DND-41 (cell line): ENCODE results near the gene PRSS56.

Source experiments
- ATAC-seq: fragments of 200-7000 bp; cut with Tn5 transposase; 3 replicates; pipeline ENCODE4 v1.9.1; 2021; ENCODE audit warnings: low read depth; ENCODE audit not compliant: insufficient read depth
- DNase-seq: peaks from one replicate; pipeline ENCODE4 v3.0.0-alpha.2; 2020
- H2AFZ ChIP-seq: 2 replicates; pipeline ENCODE4 v1.6.0; 2012; ENCODE audit warnings: low read depth, low read length
- H3K27ac ChIP-seq: 2 replicates; pipeline ENCODE4 v1.5.1; 2012; ENCODE audit warnings: low read length, inconsistent platforms
- H3K27me3 ChIP-seq: fragments of 200-600 bp; sonication (generic); 2 replicates; pipeline ENCODE4 v1.6.0; 2012; ENCODE audit warnings: low read length, mild to moderate bottlenecking, inconsistent platforms; ENCODE audit not compliant: insufficient read depth, poor library complexity
- H3K36me3 ChIP-seq: 2 replicates; pipeline ENCODE4 v1.5.1; 2012; ENCODE audit warnings: low read length, inconsistent platforms; ENCODE audit not compliant: insufficient read depth
- H3K4me1 ChIP-seq: 2 replicates; pipeline ENCODE4 v1.5.1; 2012; ENCODE audit warnings: mild to moderate bottlenecking, low read length; ENCODE audit not compliant: insufficient read depth
- H3K4me2 ChIP-seq: 2 replicates; pipeline ENCODE4 v1.6.0; 2012; ENCODE audit warnings: mild to moderate bottlenecking, moderate library complexity, low read length, inconsistent platforms; ENCODE audit not compliant: insufficient read depth
- H3K4me3 ChIP-seq, 2 experiments: fragments of 200-600 bp in 1 of 2; shearing (Covaris generic) in 1 of 2; 2 replicates each; pipeline ENCODE4 v1.5.1; 2012 to 2016; ENCODE audit warnings: inconsistent platforms in 2 of 2, low read length in 2 of 2, mild to moderate bottlenecking in 2 of 2, low read depth in 1 of 2, moderate library complexity in 1 of 2
- H3K79me2 ChIP-seq: 2 replicates; pipeline ENCODE4 v1.6.0; 2012; ENCODE audit warnings: low read length, inconsistent platforms; ENCODE audit not compliant: insufficient read depth
- H3K9ac ChIP-seq: 2 replicates; pipeline ENCODE4 v1.6.0; 2012; ENCODE audit warnings: low read depth, mild to moderate bottlenecking, inconsistent platforms, low read length, moderate library complexity
- H3K9me3 ChIP-seq: 2 replicates; pipeline ENCODE4 v1.5.1; 2012; ENCODE audit warnings: low read length, moderate library complexity, mild to moderate bottlenecking, inconsistent platforms; ENCODE audit not compliant: insufficient read depth, severe bottlenecking
- H4K20me1 ChIP-seq: 2 replicates; pipeline ENCODE4 v1.6.0; 2012; ENCODE audit warnings: low read length; ENCODE audit not compliant: insufficient read depth
- EZH2 ChIP-seq: IDR thresholded peaks from 3 replicates; pipeline ENCODE4 v1.6.1; 2012; ENCODE audit warnings: borderline replicate concordance, low read depth, mild to moderate bottlenecking, moderate library complexity, low read length, inconsistent platforms; ENCODE audit not compliant: severe bottlenecking
- TF ChIP-seq, protein P1 (sequence below): IDR thresholded peaks from 2 replicates; pipeline ENCODE4 v1.5.1; 2012; ENCODE audit warnings: borderline replicate concordance, low read length, moderate library complexity, mild to moderate bottlenecking; ENCODE audit not compliant: poor library complexity, severe bottlenecking; ENCODE audit errors: extremely low read depth

PRSS56 gene

DNA sequence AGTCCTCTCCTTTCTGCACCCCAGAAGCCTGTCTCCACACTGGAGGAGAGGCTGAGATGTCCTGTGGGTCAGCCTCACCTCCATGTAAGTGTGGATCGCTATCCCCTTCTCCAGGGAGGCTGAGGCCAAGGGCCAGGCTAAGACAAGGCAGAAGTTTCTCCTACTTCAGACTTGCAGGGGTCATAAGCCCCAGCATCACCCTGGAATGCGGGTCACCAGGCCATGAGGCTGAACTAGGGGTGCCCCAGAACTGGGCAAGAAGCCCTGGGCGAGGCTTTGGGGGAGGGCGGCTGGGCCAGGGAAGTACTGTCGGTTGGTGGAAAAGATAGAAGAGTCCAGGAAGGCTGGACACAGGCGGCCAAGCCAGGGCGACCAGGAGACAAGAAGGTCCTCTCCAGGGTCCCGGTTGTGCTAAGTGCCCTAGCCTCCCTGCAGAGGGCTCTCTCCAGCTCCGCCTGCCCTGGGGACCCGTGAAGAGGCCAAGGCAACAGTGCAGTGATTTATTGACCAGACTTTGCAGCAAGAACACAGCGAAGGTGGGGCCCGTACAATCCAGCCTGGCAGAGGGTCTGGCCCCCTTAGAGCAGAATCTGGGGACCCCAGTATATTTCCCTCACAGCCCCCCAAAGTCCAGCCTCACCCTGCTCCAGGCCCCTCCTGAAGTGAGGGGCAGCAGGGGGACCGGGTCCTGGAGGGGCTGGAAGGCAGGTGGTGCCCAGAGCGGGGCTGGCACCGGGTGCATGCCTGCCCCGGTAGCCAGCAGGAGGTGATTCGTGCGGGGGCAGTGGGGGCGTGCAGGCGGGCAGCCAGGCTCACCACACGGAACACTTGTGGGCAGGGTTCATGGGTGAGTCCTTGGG, 40.6 kb upstream of the PRSS56 start:
- Histone ChIP-seq H3K36me3 (no peaks in the 10 kb centered on the region), H3K4me3 (no peak overlapping the region), H3K27ac (no peak overlapping the region), H3K9ac (no peak overlapping the region), H4K20me1 (no peaks in the 10 kb centered on the region; the same call in 1 of the 2 replicates), H3K79me2 (no peaks in the 10 kb centered on the region), H2AFZ (no peak overlapping the region), H3K4me2 (no peak overlapping the region), H3K27me3 (peaks cover 6% of the 10 kb centered on the region), H3K4me1 (no peaks in the 10 kb centered on the region), H3K9me3 (no peaks in the 10 kb centered on the region)
- ATAC-seq: no peak
- TF ChIP-seq, protein P1, sequence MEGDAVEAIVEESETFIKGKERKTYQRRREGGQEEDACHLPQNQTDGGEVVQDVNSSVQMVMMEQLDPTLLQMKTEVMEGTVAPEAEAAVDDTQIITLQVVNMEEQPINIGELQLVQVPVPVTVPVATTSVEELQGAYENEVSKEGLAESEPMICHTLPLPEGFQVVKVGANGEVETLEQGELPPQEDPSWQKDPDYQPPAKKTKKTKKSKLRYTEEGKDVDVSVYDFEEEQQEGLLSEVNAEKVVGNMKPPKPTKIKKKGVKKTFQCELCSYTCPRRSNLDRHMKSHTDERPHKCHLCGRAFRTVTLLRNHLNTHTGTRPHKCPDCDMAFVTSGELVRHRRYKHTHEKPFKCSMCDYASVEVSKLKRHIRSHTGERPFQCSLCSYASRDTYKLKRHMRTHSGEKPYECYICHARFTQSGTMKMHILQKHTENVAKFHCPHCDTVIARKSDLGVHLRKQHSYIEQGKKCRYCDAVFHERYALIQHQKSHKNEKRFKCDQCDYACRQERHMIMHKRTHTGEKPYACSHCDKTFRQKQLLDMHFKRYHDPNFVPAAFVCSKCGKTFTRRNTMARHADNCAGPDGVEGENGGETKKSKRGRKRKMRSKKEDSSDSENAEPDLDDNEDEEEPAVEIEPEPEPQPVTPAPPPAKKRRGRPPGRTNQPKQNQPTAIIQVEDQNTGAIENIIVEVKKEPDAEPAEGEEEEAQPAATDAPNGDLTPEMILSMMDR: no peak
- TF ChIP-seq EZH2: no peak
- DNase-seq: no peak

DNA sequence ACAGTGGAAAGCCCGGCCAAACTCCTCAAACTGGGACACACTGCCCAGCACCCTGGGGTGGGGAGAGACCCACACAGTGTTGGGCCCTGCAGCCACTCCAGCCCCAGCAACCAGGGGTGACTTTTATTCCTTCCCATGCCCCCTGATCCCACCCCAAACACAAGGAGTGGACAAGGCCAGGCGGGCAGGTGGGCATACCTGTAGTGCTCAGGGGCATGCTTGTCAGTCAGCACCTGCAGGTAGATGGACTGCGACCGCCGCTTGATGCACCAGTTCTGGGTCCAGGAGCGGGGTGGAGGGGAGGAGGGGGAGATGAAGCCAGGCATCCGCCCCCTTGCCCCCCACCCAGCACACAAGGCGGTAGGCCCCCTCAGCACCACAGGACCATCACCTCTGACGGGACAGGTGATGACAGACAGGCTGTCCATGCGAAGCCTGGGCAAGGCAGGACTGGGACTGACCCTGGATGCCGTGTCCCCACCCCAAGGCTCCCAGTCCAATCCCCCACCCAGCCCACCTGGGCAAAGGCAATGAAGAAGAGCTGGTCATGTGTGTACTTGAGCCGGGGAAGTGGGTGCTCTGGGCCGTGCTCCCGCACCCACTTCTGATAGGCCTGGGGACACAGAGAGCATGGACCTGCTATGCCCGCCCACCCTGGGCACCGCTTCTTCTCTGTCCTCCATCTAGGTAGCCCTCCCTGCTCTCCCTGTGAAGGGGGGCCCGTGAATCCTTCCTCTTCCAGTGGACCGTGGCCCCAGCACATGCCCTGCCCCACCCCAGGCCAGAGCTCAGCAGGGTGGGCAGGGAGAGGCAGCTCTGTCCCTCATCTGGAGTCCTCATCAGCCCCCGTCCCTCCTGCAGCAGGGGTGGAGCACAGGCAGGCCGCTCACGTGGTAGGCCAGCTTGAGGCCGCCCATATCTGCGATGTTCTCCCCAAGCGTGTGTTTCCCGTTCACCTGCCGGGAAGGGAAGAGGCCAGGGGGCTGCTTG, 39.7 kb upstream of the PRSS56 start:
- H3K36me3 ChIP-seq: no peaks in the 10 kb centered on the region
- no peaks in the 10 kb centered on the region; the same call in 1 of the 2 replicates for H4K20me1 ChIP-seq
- H3K4me3 ChIP-seq: no peak overlapping the region
- no peak for TF ChIP-seq EZH2
- TF ChIP-seq, protein P1: no peak
- no peak overlapping the region for H3K4me2 ChIP-seq
- DNase-seq: no peak
- H3K79me2 ChIP-seq: no peaks in the 10 kb centered on the region
- H3K27me3 ChIP-seq: no peaks in the 10 kb centered on the region
- no peak; the same call in 2 of the 3 replicates for ATAC-seq
- no peaks in the 10 kb centered on the region for H3K9me3 ChIP-seq
- H3K9ac ChIP-seq: no peak overlapping the region
- no peak overlapping the region for H2AFZ ChIP-seq
- no peak overlapping the region for H3K27ac ChIP-seq
- no peaks in the 10 kb centered on the region for H3K4me1 ChIP-seq

DNA sequence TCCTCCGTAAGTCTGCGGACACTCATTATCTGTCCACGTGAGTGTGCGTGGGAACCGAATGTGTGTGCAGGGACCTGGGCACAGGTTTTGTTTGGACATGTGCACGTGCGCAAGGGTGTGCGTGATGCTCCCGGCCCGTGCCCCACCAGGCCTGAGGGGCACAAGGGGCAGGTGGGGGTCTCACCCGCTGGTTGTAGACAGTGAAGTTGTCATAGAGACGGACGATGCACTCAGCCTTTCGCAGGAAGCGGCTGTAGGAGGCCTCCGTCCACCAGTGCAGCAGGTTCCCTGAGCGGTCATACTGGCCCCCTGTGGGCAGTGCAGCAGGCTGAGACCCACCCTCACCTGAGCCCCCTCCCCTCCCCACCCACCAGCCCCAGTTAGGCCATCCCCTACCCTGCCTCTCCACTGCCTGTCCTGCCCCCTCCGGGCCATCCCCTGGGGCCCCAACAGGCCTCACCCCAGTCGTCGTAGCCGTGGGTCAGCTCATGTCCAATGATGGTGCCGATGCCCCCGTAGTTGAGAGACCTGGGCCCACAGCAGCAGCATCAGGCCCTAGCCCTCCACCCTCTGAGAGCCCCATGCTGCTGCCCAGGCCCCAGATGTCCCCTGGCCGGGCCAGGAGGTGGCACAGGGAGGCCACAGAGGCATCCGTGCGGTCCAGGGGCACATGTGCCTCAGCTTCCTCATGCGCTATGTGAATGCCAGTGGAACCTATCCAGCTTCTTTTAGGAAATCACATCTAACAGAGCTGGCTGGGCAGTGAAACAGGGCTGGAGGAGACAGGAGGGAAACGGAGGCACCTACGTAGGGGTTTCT, 38.7 kb upstream of the PRSS56 start:
- Histone ChIP-seq H3K79me2 (no peaks in the 10 kb centered on the region), H3K36me3 (no peaks in the 10 kb centered on the region), H3K4me1 (no peaks in the 10 kb centered on the region), H2AFZ (no peak overlapping the region), H3K4me2 (no peak overlapping the region), H3K4me3 (no peak overlapping the region), H3K27ac (no peak overlapping the region), H3K9ac (no peak overlapping the region), H4K20me1 (no peaks in the 10 kb centered on the region; the same call in 1 of the 2 replicates), H3K27me3 (no peaks in the 10 kb centered on the region), H3K9me3 (no peaks in the 10 kb centered on the region)
- DNase-seq (no peak), ATAC-seq (no peak)
- no peak for TF ChIP-seq EZH2
- TF ChIP-seq, protein P1: no peak
